NCI-H1436 treated with DMSO at 0.1 percent for 48 hours (cell line): ENCODE results near the gene RBBP4.
"Not testable (repeated sequence)": the region's sequence is repeated elsewhere in the genome, so short reads cannot be mapped to it uniquely, and the experiment has no call there.

Source experiments
- DNase-seq: peaks from one replicate; lab custom pipeline; 2025; lab: John Stamatoyannopoulos, UW

The RBBP4 gene

GRCh38 chr1:32693455-32694174 is 42.6 kb downstream of the RBBP4 start:
- no peak for DNase-seq

- DNase-seq: no peak
Measured at GRCh38 chr1:32695098-32695904, 44.3 kb downstream of the RBBP4 start.

GRCh38 chr1:32696041-32696440 is 45.0 kb downstream of the RBBP4 start:
- DNase-seq: no peak

- not testable (repeated sequence) for DNase-seq
Measured at GRCh38 chr1:32696996-32697395, 46.0 kb downstream of the RBBP4 start.

GRCh38 chr1:32701421-32701911 is 50.5 kb downstream of the RBBP4 start:
- no peak for DNase-seq

GRCh38 chr1:32701951-32702598 is 51.1 kb downstream of the RBBP4 start:
- no peak for DNase-seq

- no peak for DNase-seq
Measured at GRCh38 chr1:32702599-32703478, 51.8 kb downstream of the RBBP4 start, which contains the start of gene SYNC. Gene SYNC (minus strand): TSS chr1:32702770. CDS start chr1:32702660, 110 bp downstream.

- DNase-seq: no peak
Measured at GRCh38 chr1:32703479-32704291, 52.7 kb downstream of the RBBP4 start.

GRCh38 chr1:32705516-32705915 is 54.5 kb downstream of the RBBP4 start:
- no peak for DNase-seq

- DNase-seq: no peak
Measured at GRCh38 chr1:32706491-32706890, 55.5 kb downstream of the RBBP4 start.

GRCh38 chr1:32709075-32709474 is 58.1 kb downstream of the RBBP4 start:
- DNase-seq: no peak

- DNase-seq: no peak
Measured at GRCh38 chr1:32709476-32709875, 58.5 kb downstream of the RBBP4 start.

- not testable (repeated sequence) for DNase-seq
Measured at GRCh38 chr1:32711221-32711620, 60.2 kb downstream of the RBBP4 start.

- DNase-seq: no peak
Measured at GRCh38 chr1:32713081-32713480, 62.1 kb downstream of the RBBP4 start.

- DNase-seq: no peak
Measured at GRCh38 chr1:32714277-32714676, 63.3 kb downstream of the RBBP4 start.

GRCh38 chr1:32715901-32716311 is 64.9 kb downstream of the RBBP4 start:
- no peak for DNase-seq

GRCh38 chr1:32716312-32717148 is 65.5 kb downstream of the RBBP4 start:
- DNase-seq: peak; percentile 75

GRCh38 chr1:32717503-32717902 is 66.5 kb downstream of the RBBP4 start:
- DNase-seq: no peak

GRCh38 chr1:32718036-32718435 is 67.0 kb downstream of the RBBP4 start:
- DNase-seq: no peak

- no peak for DNase-seq
Measured at GRCh38 chr1:32718527-32718926, 67.5 kb downstream of the RBBP4 start.
